Type B pancreatic cell (in vitro differentiated cells): ENCODE results near the gene B4GALT4. TPM values are rescaled to one million over a fixed set of nuclear protein-coding genes. Genes with fewer than 3 reads are reported as not detected.

Experiments used
- DNase-seq: peaks from one replicate; pipeline ENCODE4 v3.0.0; 2021; ENCODE audit warnings: mixed read lengths; ENCODE audit not compliant: unreplicated experiment; ENCODE audit errors: extremely low spot score
- H3K27ac Mint-ChIP-seq: 2 replicates; pipeline ENCODE4 v1.8.0; 2021; ENCODE audit warnings: mild to moderate bottlenecking, mixed read lengths
- H3K27me3 Mint-ChIP-seq: 2 replicates; pipeline ENCODE4 v1.8.0; 2021; ENCODE audit warnings: mixed read lengths
- H3K36me3 Mint-ChIP-seq: 2 replicates; pipeline ENCODE4 v1.8.0; 2021; ENCODE audit warnings: mixed read lengths
- H3K4me1 Mint-ChIP-seq: one replicate; pipeline ENCODE4 v1.8.0; 2021; ENCODE audit warnings: mixed read lengths; ENCODE audit not compliant: unreplicated experiment
- H3K4me3 Mint-ChIP-seq: 2 replicates; pipeline ENCODE4 v1.8.0; 2021; ENCODE audit warnings: mild to moderate bottlenecking, mixed read lengths
- H3K9me3 Mint-ChIP-seq: 2 replicates; pipeline ENCODE4 v1.8.0; 2021; ENCODE audit warnings: mixed read lengths
- total RNA-seq: library from RNA; stranded (reverse); gene quantifications from 2 replicates; pipeline ENCODE4 v1.2.1, GENCODE V29; 2021; ENCODE audit warnings: low replicate concordance
- TF ChIP-seq, protein P1 (sequence below): fragments of 200-600 bp; sonication (generic); conservative IDR thresholded peaks from 2 replicates; pipeline ENCODE4 v1.5.0; 2021; ENCODE audit warnings: antibody characterized with exemption, mild to moderate bottlenecking

Gene B4GALT4
- total RNA-seq, 1 donor from 2014 or later, result 23.9 TPM

DNA sequence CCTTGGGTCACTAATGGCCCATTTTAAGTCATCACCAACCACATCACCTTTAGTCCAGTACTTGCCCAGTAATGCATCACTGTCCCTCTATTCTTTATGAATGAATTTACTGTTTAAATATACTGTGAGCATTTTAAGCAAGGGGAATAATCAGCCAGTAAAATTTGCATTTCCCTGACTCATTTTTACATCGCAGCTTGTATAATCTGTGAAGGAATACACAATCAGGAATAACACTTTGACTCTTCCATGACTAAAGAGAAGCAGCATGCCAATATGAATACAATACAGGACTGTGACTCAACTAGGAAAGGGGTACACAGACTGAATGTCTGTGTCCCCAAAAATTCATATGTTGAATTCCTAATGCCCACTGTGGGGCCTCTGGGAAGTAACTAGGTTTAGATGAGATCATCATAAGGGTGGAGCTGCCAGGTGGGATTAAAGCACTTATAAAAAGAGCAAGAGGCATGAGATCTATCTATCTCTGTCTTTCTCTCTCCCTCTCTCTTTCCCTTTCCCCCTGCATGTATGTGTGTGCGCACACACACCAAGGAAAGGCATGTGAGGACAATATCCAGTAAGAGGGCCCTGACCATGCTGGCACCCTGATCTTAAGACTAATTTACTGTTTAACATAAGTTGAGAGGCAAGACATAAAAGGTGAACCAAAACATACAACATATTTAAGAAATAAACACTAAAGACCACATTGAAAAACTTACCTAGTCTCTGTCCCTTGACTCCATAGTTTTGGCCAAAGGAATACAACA is 12.1 kb downstream of the B4GALT4 start:
- Mint-ChIP-seq H3K27ac (no peak overlapping the region), H3K4me3 (no peak overlapping the region), H3K4me1 (no peaks in the 10 kb centered on the region), H3K36me3 (peaks cover 42% of the 10 kb centered on the region), H3K9me3 (no peaks in the 10 kb centered on the region), H3K27me3 (no peaks in the 10 kb centered on the region)
- DNase-seq, result no peak
- TF ChIP-seq, protein P1, sequence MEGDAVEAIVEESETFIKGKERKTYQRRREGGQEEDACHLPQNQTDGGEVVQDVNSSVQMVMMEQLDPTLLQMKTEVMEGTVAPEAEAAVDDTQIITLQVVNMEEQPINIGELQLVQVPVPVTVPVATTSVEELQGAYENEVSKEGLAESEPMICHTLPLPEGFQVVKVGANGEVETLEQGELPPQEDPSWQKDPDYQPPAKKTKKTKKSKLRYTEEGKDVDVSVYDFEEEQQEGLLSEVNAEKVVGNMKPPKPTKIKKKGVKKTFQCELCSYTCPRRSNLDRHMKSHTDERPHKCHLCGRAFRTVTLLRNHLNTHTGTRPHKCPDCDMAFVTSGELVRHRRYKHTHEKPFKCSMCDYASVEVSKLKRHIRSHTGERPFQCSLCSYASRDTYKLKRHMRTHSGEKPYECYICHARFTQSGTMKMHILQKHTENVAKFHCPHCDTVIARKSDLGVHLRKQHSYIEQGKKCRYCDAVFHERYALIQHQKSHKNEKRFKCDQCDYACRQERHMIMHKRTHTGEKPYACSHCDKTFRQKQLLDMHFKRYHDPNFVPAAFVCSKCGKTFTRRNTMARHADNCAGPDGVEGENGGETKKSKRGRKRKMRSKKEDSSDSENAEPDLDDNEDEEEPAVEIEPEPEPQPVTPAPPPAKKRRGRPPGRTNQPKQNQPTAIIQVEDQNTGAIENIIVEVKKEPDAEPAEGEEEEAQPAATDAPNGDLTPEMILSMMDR, result no peak

DNA sequence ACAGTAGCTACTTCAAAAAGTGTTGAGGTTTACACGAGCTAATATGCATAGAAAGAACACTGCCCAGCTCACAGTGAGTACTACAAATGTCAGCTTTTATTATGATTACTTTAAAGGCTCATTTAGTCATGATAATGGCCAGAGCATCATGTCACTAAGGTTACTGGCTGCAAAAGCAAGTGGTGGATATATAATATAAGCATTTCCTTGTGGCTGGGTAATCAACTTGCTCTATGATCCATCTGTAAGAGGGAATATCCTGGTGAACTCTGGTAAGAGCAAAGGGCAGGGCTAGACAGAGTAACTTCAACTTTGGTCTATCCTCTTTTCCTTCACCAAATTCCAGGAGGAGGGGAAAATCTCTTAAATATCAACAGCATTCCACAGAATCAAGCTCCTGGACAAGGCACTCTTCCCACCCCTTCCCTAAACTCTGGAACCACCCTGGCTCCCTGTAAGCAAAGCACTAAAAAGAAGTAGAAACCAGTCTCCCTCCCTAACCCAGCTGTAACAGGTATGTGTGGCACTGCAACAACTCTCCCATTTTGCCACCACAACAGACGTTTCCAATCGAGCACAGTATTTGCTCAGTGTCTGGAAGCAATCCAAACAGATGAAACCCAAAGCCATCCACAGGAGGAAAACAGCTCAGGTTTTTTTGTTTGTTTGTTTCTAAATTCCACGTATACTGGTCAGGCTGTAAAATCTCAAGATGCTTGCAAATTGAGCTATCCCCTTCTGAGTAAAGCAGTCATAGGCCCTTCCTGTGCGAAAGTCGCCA is 13.4 kb downstream of the B4GALT4 start:
- Mint-ChIP-seq H3K36me3 (peaks cover 42% of the 10 kb centered on the region), H3K4me3 (no peak overlapping the region), H3K27ac (no peak overlapping the region), H3K4me1 (no peaks in the 10 kb centered on the region), H3K9me3 (no peaks in the 10 kb centered on the region), H3K27me3 (no peaks in the 10 kb centered on the region)
- TF ChIP-seq, protein P1, result no peak
- DNase-seq, result no peak

DNA sequence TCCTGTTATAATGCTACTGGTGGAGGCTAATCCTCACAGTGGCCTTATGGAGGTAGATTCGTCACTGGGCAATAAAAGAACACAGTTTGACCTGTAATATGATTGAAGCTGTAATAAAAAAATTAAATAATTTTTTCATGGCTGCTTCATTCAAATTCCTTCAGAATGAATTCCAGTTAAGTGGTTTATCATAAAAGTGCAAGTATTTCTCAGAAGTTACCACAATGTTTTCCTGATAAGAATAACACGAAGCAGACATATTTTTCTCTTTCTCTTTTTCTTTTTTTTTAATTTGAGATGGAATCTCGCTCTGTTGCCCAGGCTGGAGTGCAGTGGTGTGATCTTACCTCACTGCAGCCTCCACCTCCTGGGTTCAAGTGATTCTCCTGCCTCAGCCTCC is 15.6 kb downstream of the B4GALT4 start:
- Mint-ChIP-seq H3K27me3 (no peaks in the 10 kb centered on the region), H3K27ac (no peak overlapping the region), H3K9me3 (no peaks in the 10 kb centered on the region), H3K36me3 (peaks cover 39% of the 10 kb centered on the region), H3K4me3 (no peak overlapping the region), H3K4me1 (no peaks in the 10 kb centered on the region)
- TF ChIP-seq, protein P1, result no peak
- DNase-seq, result no peak

DNA sequence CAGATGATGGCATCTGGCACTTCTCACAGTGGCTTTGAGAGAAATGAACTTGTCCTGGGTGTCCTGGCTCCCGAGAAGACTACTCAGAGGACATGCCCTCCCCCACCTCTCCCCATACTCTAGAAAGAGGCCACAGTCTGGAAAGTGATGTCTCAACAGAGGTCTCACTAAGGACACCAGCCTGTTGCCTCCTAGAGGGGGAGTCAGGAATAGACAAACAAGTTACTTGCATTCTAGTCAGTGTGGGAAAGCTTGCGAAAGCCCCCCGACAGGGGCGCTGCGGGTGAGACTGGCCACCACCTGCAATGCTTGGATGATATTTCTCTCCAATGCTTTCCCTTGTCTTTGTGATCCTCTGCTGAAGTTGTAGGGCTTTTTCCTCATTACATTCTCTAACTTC is 17.2 kb downstream of the B4GALT4 start:
- no peak for DNase-seq
- Mint-ChIP-seq H3K4me1 (no peaks in the 10 kb centered on the region), H3K36me3 (peaks cover 34% of the 10 kb centered on the region), H3K4me3 (no peak overlapping the region), H3K27me3 (no peaks in the 10 kb centered on the region), H3K9me3 (no peaks in the 10 kb centered on the region), H3K27ac (no peak overlapping the region)
- TF ChIP-seq, protein P1, result no peak

DNA sequence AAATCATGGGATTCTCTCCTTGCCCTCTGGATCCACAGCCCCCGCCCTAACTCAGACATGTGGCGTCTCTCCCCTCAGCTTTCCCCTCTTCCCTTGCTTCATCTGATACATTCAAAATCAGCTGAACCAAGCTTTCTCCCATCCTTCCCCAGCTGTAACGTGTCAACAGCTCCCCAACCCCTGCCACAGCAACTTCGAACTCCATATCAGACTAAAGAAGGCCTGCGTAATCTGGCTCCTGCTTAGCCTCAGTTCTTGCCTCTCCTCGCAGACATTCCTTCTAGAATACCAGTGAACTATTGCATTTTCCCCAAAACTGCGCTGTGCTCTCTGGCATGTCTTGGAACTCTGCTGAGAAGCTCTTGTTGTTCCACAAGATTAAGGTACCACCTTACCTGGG is 18.3 kb downstream of the B4GALT4 start:
- peaks cover 31% of the 10 kb centered on the region for H3K36me3 Mint-ChIP-seq
- DNase-seq, result no peak
- H3K4me1 Mint-ChIP-seq, result no peaks in the 10 kb centered on the region
- H3K4me3 Mint-ChIP-seq, result no peak overlapping the region
- no peaks in the 10 kb centered on the region for H3K27me3 Mint-ChIP-seq
- no peak overlapping the region for H3K27ac Mint-ChIP-seq
- H3K9me3 Mint-ChIP-seq, result no peaks in the 10 kb centered on the region
- TF ChIP-seq, protein P1, result no peak
